HCT116 (cell line): ENCODE data around the gene UMODL1. TPM values are rescaled to one million over a fixed set of nuclear protein-coding genes. Genes with fewer than 3 reads are reported as not detected.

Experiments used
- ATAC-seq: fragments of 200-7000 bp; cut with Tn5 transposase; 2 replicates; pipeline ENCODE4 v1.9.1; 2020; ENCODE audit warnings: mild to moderate bottlenecking, moderate library complexity
- BruUV-seq: library from RNA; stranded (reverse); fragments of 400-500 nt; replicated peaks from 2 replicates; lab custom pipeline; 2021; lab: Mats Ljungman, UMichigan
- CTCF ChIA-PET: fragments of 300-600 bp; sonication (Branson Sonifier 250); formaldehyde crosslinking; loops from one replicate; lab custom pipeline; 2021; ENCODE audit warnings: antibody characterized with exemption; lab: Charles Lee
- POLR2A ChIA-PET: fragments of 300-600, 350-600 bp; sonication (Branson Sonifier 250); formaldehyde crosslinking; loops from one replicate; lab custom pipeline; 2021; ENCODE audit warnings: antibody characterized with exemption; lab: Charles Lee
- RAD21 ChIA-PET, 2 experiments: fragments of 300-600 bp; sonication (Branson Sonifier 250); formaldehyde crosslinking; loops; one replicate each; lab custom pipeline; 2023; ENCODE audit warnings: low total read pairs in 2 of 2; ENCODE audit not compliant: uncharacterized antibody in 2 of 2, unreplicated experiment in 2 of 2, low non-redundant PET in 1 of 2; lab: Charles Lee
- DNase-seq: peaks from one replicate; pipeline ENCODE4 v3.0.0-alpha.2; 2010; ENCODE audit warnings: low read depth, low spot score
- H2AFZ ChIP-seq: fragments of 200-600 bp; shearing (Covaris generic), sonication (generic); 2 replicates; pipeline ENCODE4 v1.6.1; 2017; ENCODE audit warnings: low read depth, mixed run types, mixed read lengths, antibody characterized with exemption, low read length; ENCODE audit not compliant: poor library complexity, severe bottlenecking
- H3K27ac ChIP-seq: 2 replicates; pipeline ENCODE4 v1.5.1; 2012; ENCODE audit warnings: low read depth, low read length
- H3K27me3 ChIP-seq: fragments of 200-600 bp; sonication (generic); 2 replicates; pipeline ENCODE4 v1.6.1; 2016; ENCODE audit warnings: mixed run types, low read length, mixed read lengths; ENCODE audit not compliant: insufficient read depth
- H3K36me3 ChIP-seq, 2 experiments: fragments of 200-500 bp in 1 of 2; fragments of 200-600 bp in 1 of 2; sonication (Bioruptor generic) in 1 of 2; sonication (generic) in 1 of 2; 2 replicates each; pipeline versions ENCODE4 v1.5.1 to v1.6.1; 2014 to 2016; ENCODE audit warnings: low read length in 2 of 2, inconsistent platforms in 1 of 2, mixed read lengths in 1 of 2, mixed run types in 1 of 2; ENCODE audit not compliant: insufficient read depth in 2 of 2, control insufficient read depth in 1 of 2
- H3K4me1 ChIP-seq, 2 experiments: fragments of 200-600 bp in 1 of 2; sonication (generic) in 1 of 2; 2 replicates each; pipeline versions ENCODE4 v1.5.1 to v1.6.1; 2012 to 2017; ENCODE audit warnings: low read length in 2 of 2, inconsistent platforms in 1 of 2, mild to moderate bottlenecking in 1 of 2, mixed read lengths in 1 of 2, mixed run types in 1 of 2, moderate library complexity in 1 of 2; ENCODE audit not compliant: insufficient read depth in 2 of 2, control insufficient read depth in 1 of 2
- H3K4me2 ChIP-seq: fragments of 200-600 bp; sonication (generic); 2 replicates; pipeline ENCODE4 v1.6.1; 2017; ENCODE audit warnings: mixed run types, low read length, mixed read lengths
- H3K4me3 ChIP-seq, 2 experiments: fragments of 200-600 bp in 1 of 2; sonication (generic) in 1 of 2; replicated peaks in 1 of 2; 2 replicates each; pipeline ENCODE4 v1.5.1; 2011 to 2016; ENCODE audit warnings: low read length in 2 of 2, control low read depth in 1 of 2, low read depth in 1 of 2, mild to moderate bottlenecking in 1 of 2, mixed read lengths in 1 of 2, mixed run types in 1 of 2
- H3K79me2 ChIP-seq: fragments of 200-600 bp; sonication (generic); 2 replicates; pipeline ENCODE4 v1.6.1; 2017; ENCODE audit warnings: mild to moderate bottlenecking, mixed run types, low read length, moderate library complexity, mixed read lengths; ENCODE audit not compliant: insufficient read depth
- H3K9ac ChIP-seq: fragments of 200-600 bp; sonication (generic); 2 replicates; pipeline ENCODE4 v1.6.1; 2016; ENCODE audit warnings: low read length, mixed read lengths
- H3K9me2 ChIP-seq: fragments of 200-600 bp; sonication (generic), shearing (Covaris generic); 2 replicates; pipeline ENCODE4 v1.6.1; 2017; ENCODE audit warnings: mixed run types, mild to moderate bottlenecking, moderate library complexity; ENCODE audit not compliant: insufficient read depth
- H3K9me3 ChIP-seq, 2 experiments: fragments of 200-500 bp in 1 of 2; fragments of 200-600 bp in 1 of 2; sonication (Bioruptor generic) in 1 of 2; sonication (generic) in 1 of 2; 2 replicates each; pipeline ENCODE4 v1.6.1; 2014 to 2017; ENCODE audit warnings: low read length in 2 of 2, mixed read lengths in 2 of 2, inconsistent platforms in 1 of 2, low read depth in 1 of 2, mild to moderate bottlenecking in 1 of 2, mixed run types in 1 of 2, moderate library complexity in 1 of 2; ENCODE audit not compliant: control insufficient read depth in 1 of 2, insufficient read depth in 1 of 2
- H4K20me1 ChIP-seq: fragments of 200-600 bp; sonication (generic), shearing (Covaris generic); 2 replicates; pipeline ENCODE4 v1.6.1; 2017; ENCODE audit warnings: mixed run types, mild to moderate bottlenecking, moderate library complexity; ENCODE audit not compliant: insufficient read depth
- REST ChIP-seq: IDR thresholded peaks from 2 replicates; pipeline ENCODE4 v1.6.1; 2012; ENCODE audit warnings: low read depth
- SRF ChIP-seq: IDR thresholded peaks from 2 replicates; pipeline ENCODE4 v1.6.1; 2012; ENCODE audit warnings: low read depth
- TCF7L2 ChIP-seq: IDR thresholded peaks from 2 replicates; pipeline ENCODE4 v1.7.0; 2011; ENCODE audit warnings: borderline replicate concordance, inconsistent platforms; ENCODE audit not compliant: insufficient read depth, insufficient read length; ENCODE audit errors: extremely low read depth
- ZNF274 ChIP-seq: fragments of 200-500 bp; sonication (Bioruptor generic); IDR thresholded peaks from 2 replicates; pipeline ENCODE4 v1.6.1; 2014; ENCODE audit warnings: mild to moderate bottlenecking, low read depth, low read length, inconsistent platforms
- intact Hi-C: fragments of 100-400 bp; cut with micrococcal nuclease; formaldehyde crosslinking; loops from 2 replicates; pipeline ENCODE4 v1.10.0; 2022
- total RNA-seq: library from RNA; stranded (reverse); gene quantifications from one replicate; pipeline ENCODE4 v1.2.1, GENCODE V29; 2021; ENCODE audit not compliant: unreplicated experiment

The UMODL1 gene
- total RNA-seq, 1 experiment from 2014 or later, result not detected

- no peak overlapping the region for H3K4me3 ChIP-seq
- no peaks in the 10 kb centered on the region for H3K9me3 ChIP-seq
- H3K4me2 ChIP-seq, result no peak overlapping the region
- no peaks in the 10 kb centered on the region for H3K9me2 ChIP-seq
- ChIA-PET POLR2A (no interaction called here), RAD21 (no interaction called here), CTCF (interaction anchor here (1.1 to 1.7 kb wide), 2 partner anchors 22 to 32 kb away, joined by 4 read pairs; no protein-coding TSS in a partner anchor)
- H3K27ac ChIP-seq, result no peak overlapping the region
- no peaks in the 10 kb centered on the region for H3K27me3 ChIP-seq
- no peak overlapping the region for H3K9ac ChIP-seq
- no peaks in the 10 kb centered on the region for H3K79me2 ChIP-seq
- intact Hi-C loops, result no loop called here
- ATAC-seq (no peak), DNase-seq (no peak)
- no peak overlapping the region for H2AFZ ChIP-seq
- H3K4me1 ChIP-seq, result peaks cover 3 to 8% of the 10 kb centered on the region in 2 experiments; a peak in 3 of 4 replicates
- H4K20me1 ChIP-seq, result no peaks in the 10 kb centered on the region
- no peak for TF ChIP-seq REST
- TF ChIP-seq ZNF274, result no peak
- no peak for TF ChIP-seq SRF
- no peak for TF ChIP-seq TCF7L2
- no TSS peak for BruUV-seq
- H3K36me3 ChIP-seq, result no peaks in the 10 kb centered on the region
These were observed 14.3 kb downstream of the UMODL1 start for GRCh38 chr21:42085246-42086077.
